Nephron progenitor cell (in vitro differentiated cells): ENCODE results near the gene HNRNPL.
A peak's percentile ranks its signal among the peaks of the same experiment; 100 is the strongest.

Experiments used
- DNase-seq: peaks from one replicate; pipeline ENCODE4 v3.0.0; 2021
- H3K27ac Mint-ChIP-seq: 2 replicates; pipeline ENCODE4 v1.8.0; 2021; ENCODE audit warnings: mild to moderate bottlenecking, moderate library complexity, mixed read lengths
- H3K27me3 Mint-ChIP-seq: 2 replicates; pipeline ENCODE4 v1.8.0; 2021; ENCODE audit warnings: mild to moderate bottlenecking, low read depth, mixed read lengths; ENCODE audit not compliant: poor library complexity
- H3K36me3 Mint-ChIP-seq: 2 replicates; pipeline ENCODE4 v1.8.0; 2021; ENCODE audit warnings: low read depth, mixed read lengths
- H3K4me1 Mint-ChIP-seq: 2 replicates; pipeline ENCODE4 v1.8.0; 2021; ENCODE audit warnings: mixed read lengths
- H3K4me3 Mint-ChIP-seq: 2 replicates; pipeline ENCODE4 v1.8.0; 2021; ENCODE audit warnings: mild to moderate bottlenecking, moderate library complexity, mixed read lengths
- H3K9me3 Mint-ChIP-seq: 2 replicates; pipeline ENCODE4 v1.8.0; 2021; ENCODE audit warnings: mild to moderate bottlenecking, moderate library complexity, mixed read lengths
- TF ChIP-seq, protein P1 (sequence below): fragments of 200-600 bp; sonication (generic); IDR thresholded peaks from 2 replicates; pipeline ENCODE4 v1.5.0; 2021; ENCODE audit warnings: antibody characterized with exemption

Gene HNRNPL

DNA sequence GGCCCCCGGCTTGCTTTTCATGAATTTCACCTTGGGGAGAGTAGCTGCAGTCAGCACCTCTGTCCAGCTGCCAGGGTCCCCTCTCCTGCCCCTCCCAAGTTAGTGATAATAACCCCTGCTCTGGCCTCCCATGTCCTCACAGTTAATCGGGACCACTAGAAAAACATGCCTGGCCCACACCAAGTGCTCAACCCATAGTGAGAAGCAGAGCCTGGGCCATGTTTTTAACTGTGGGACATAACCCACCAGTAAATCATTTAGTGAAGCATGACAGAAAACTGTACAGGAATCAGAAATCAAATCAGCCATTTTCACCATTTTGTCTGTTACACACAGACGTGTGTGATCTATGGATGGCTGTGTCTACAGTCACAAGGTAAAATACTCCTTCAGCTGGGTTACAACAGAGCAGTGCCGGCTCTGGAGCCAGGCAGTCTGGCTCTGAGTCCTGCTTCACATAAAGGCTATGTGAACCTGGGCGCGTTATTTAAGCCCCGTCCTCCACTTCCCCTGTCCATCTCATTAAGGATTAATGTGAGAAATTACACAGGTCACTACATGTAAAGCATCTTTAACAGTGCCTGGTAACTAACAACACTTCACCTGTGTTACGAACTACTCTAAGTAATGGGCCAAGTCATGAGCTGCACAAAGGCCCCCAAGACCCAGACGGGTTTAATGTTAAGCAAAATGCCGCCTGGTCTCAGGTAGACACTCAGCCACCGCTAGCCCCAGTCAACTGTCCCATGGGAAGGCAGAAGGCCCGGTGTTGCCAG, 10.6 kb downstream of the HNRNPL start:
- Mint-ChIP-seq H3K4me3 (no peak overlapping the region), H3K4me1 (peaks cover 14% of the 10 kb centered on the region), H3K27ac (peak overlapping the region; percentile 96), H3K36me3 (peaks cover 72% of the 10 kb centered on the region), H3K9me3 (no peaks in the 10 kb centered on the region), H3K27me3 (peaks cover 7% of the 10 kb centered on the region)
- TF ChIP-seq, protein P1, sequence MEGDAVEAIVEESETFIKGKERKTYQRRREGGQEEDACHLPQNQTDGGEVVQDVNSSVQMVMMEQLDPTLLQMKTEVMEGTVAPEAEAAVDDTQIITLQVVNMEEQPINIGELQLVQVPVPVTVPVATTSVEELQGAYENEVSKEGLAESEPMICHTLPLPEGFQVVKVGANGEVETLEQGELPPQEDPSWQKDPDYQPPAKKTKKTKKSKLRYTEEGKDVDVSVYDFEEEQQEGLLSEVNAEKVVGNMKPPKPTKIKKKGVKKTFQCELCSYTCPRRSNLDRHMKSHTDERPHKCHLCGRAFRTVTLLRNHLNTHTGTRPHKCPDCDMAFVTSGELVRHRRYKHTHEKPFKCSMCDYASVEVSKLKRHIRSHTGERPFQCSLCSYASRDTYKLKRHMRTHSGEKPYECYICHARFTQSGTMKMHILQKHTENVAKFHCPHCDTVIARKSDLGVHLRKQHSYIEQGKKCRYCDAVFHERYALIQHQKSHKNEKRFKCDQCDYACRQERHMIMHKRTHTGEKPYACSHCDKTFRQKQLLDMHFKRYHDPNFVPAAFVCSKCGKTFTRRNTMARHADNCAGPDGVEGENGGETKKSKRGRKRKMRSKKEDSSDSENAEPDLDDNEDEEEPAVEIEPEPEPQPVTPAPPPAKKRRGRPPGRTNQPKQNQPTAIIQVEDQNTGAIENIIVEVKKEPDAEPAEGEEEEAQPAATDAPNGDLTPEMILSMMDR, result no peak
- no peak for DNase-seq

DNA sequence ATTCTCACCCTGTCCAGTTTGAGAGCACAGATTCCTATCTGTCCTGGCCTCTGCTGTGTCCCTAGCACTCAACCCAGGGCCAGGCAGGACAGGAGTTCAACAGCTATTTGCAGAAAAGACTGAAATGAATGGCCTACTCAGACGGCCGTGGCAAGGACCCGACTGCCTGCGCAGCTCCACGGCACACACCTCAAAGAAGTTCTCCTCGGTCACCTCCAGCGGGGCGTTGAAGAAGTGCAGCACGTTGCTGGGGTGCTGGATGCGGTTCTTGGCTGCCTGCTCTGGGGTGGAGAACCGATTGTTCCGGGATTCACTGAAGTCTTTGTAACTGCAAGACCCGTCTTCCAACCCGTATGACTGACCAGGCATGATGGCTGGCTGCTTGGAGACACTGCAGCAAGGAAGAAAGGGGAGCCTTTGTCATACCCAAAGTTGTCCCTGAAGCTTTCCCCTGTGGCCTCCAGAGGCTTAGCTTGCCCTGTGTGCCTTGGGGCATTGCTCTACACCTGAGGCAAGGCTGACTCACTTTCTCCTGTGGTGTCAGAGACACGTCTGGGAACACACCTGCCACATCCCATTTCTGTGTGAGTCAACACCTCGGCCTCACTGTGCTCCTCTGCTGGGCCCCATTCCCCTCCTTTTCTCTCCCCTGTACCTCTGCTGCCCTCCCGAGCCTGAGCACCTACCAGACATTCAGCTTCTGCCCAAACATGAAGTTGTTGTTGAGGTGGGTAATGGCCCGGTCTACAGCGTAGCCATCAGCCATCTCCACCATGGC, 11.4 kb downstream of the HNRNPL start:
- no peak for DNase-seq
- Mint-ChIP-seq H3K4me1 (peaks cover 9% of the 10 kb centered on the region), H3K9me3 (no peaks in the 10 kb centered on the region), H3K36me3 (peaks cover 70% of the 10 kb centered on the region), H3K27me3 (peaks cover 7% of the 10 kb centered on the region), H3K27ac (peak overlapping the region; percentile 96), H3K4me3 (no peak overlapping the region)
- TF ChIP-seq, protein P1, result no peak

DNA sequence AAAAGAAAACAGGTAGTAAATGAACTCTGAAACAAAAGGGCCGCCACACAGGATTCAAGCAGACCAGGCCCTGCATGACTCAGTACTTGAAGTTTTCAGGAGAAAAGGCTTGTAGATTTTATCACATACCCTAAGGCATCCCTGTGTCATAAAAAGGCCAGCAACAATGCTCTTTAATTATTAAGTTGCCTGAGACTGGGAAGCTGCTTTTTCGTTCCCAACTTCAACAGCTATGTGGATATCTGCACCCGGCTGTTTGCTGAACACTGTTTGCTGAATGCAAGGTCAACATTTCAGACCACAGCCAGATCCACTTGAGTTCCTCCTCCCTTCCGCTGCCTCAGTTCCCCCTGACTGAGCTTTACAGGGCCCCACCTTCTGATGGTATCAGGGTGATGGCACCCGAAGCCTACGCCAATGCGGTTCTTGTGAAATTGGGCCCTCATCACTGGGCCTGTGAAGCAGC, 12.1 kb downstream of the HNRNPL start:
- no peak for DNase-seq
- TF ChIP-seq, protein P1, result no peak
- no peaks in the 10 kb centered on the region for H3K9me3 Mint-ChIP-seq
- H3K27me3 Mint-ChIP-seq, result peaks cover 7% of the 10 kb centered on the region
- peaks cover 70% of the 10 kb centered on the region for H3K36me3 Mint-ChIP-seq
- H3K4me1 Mint-ChIP-seq, result peaks cover 14% of the 10 kb centered on the region
- H3K27ac Mint-ChIP-seq, result peak overlapping the region; percentile 66
- no peak overlapping the region for H3K4me3 Mint-ChIP-seq

DNA sequence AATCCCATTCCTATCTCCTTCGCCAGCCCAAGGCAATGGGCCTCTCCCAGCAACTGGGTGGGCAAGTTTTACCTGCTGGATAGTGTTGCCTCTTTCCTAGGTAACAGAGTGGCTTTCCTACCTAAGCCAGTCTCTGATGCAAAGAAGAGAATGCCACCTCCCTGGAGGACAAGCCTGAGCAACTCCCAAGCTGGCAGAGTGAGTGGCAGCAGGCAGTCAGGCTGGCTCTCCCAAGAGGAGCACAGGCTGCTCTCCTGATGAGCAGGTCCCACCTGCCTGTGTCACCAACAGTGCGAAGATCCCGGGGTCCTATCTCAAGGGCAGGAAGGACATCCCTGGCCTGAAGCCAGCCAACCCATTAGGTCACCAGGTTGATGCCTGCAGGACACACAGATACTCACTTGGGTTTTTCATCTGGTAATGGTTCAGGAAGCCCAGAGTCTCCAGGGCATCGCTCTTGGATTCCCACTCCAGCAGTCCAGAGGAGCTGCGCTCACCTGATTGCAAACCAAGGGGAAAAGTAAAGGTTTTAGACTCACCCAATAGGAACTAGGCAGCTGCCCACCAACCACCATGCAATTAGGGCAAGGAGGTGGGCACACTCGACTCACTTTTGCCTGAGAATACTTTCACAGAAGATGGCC, 12.7 kb downstream of the HNRNPL start:
- no peak for DNase-seq
- Mint-ChIP-seq H3K27me3 (peaks cover 7% of the 10 kb centered on the region), H3K4me3 (no peak overlapping the region), H3K27ac (peak overlapping the region; percentile 69), H3K4me1 (peaks cover 12% of the 10 kb centered on the region), H3K9me3 (no peaks in the 10 kb centered on the region), H3K36me3 (peaks cover 66% of the 10 kb centered on the region)
- TF ChIP-seq, protein P1, result no peak

DNA sequence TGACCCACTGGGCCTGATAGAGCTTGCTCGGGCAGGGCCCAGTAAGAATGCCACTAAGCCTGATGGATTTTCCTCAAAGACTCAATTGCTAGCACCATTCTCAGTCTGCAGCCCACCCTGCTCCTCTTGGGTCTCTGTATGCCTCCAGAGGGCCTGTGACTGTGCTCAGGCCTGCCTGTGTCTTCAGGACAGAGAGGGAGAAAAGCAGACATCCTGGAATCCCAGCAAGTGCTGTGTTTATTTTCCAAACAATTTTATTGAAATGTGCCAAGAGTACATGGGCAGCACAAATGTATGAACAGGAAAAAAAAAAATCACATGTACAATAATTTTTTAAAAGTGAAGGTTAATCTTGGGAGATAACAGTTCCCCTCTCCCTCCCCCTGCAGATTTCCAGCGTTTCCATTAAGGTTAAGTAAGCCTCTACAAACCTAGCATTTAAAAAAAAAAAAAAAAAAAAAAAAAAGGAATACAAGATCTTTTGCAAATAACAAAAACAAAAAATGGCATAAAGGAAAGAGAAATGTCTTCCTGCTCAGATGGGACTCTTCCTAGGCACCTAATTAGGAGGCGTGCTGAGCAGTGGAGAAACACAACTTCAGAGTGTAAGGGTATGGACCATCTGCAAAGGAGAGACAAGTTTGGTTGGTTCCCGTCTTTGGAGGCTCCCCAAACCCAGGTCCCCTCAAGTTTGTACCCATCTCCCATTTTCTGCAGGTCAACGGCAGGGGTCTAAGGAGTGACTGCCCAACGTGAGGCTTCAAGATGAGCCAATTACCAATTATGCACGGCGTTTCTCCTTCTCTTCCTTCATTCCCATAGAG, 13.4 kb downstream of the HNRNPL start:
- H3K36me3 Mint-ChIP-seq, result peaks cover 63% of the 10 kb centered on the region
- H3K4me3 Mint-ChIP-seq, result no peak overlapping the region
- no peaks in the 10 kb centered on the region for H3K9me3 Mint-ChIP-seq
- no peak for DNase-seq
- H3K27ac Mint-ChIP-seq, result peak overlapping the region; percentile 77
- peaks cover 7% of the 10 kb centered on the region for H3K27me3 Mint-ChIP-seq
- peaks cover 14% of the 10 kb centered on the region for H3K4me1 Mint-ChIP-seq
- TF ChIP-seq, protein P1, result no peak
